PC-3 (cell line): ENCODE data around the gene LAMTOR5. TPM values are rescaled to one million over a fixed set of nuclear protein-coding genes. Genes with fewer than 3 reads are reported as not detected.

Experiments used
- ATAC-seq: fragments of 200-7000 bp; cut with Tn5 transposase; 2 replicates; pipeline ENCODE4 v1.9.1; 2020; ENCODE audit warnings: mild to moderate bottlenecking, moderate library complexity
- BruUV-seq: library from RNA; stranded (reverse); fragments of 400-500 nt; replicated peaks from 2 replicates; lab custom pipeline; 2021; lab: Mats Ljungman, UMichigan
- CTCF ChIA-PET: fragments of 300-600 bp; sonication (Branson Sonifier 250); formaldehyde crosslinking; loops from one replicate; lab custom pipeline; 2022; ENCODE audit warnings: antibody characterized with exemption; lab: Charles Lee
- POLR2A ChIA-PET: fragments of 300-600 bp; sonication (Branson Sonifier 250); formaldehyde crosslinking; loops from one replicate; lab custom pipeline; 2022; ENCODE audit warnings: antibody characterized with exemption; ENCODE audit not compliant: unreplicated experiment; lab: Charles Lee
- DNase-seq: peaks from one replicate; pipeline ENCODE4 v3.0.0-alpha.2; 2015
- H2AFZ ChIP-seq: fragments of 300-600 bp; sonication (generic); 2 replicates; pipeline ENCODE4 v1.6.0; 2016; ENCODE audit warnings: antibody characterized with exemption, low read length
- H3F3A ChIP-seq: fragments of 300-600 bp; sonication (generic); one replicate; pipeline ENCODE4 v1.6.0; 2017; ENCODE audit warnings: antibody characterized with exemption, low read length, control low read depth, mild to moderate bottlenecking; ENCODE audit not compliant: unreplicated experiment
- H3K27ac ChIP-seq: fragments of 300-600 bp; sonication (generic); 2 replicates; pipeline ENCODE4 v1.5.1; 2016; ENCODE audit warnings: mild to moderate bottlenecking, low read length
- H3K27me3 ChIP-seq: fragments of 300-600 bp; sonication (generic); 2 replicates; pipeline ENCODE4 v1.6.1; 2016; ENCODE audit warnings: low read length, mixed read lengths
- H3K36me3 ChIP-seq: fragments of 300-600 bp; sonication (generic); 2 replicates; pipeline ENCODE4 v1.6.1; 2016; ENCODE audit warnings: low read depth, mixed run types, low read length, mixed read lengths
- H3K4me1 ChIP-seq: fragments of 300-600 bp; sonication (generic); 2 replicates; pipeline ENCODE4 v1.5.1; 2016; ENCODE audit warnings: low read length; ENCODE audit not compliant: insufficient read depth
- H3K4me2 ChIP-seq: fragments of 300-600 bp; sonication (generic); 2 replicates; pipeline ENCODE4 v1.6.0; 2016; ENCODE audit warnings: low read length
- H3K4me3 ChIP-seq: fragments of 300-600 bp; sonication (generic); 2 replicates; pipeline ENCODE4 v1.5.1; 2016; ENCODE audit warnings: mild to moderate bottlenecking, low read length, mixed read lengths
- H3K79me2 ChIP-seq: fragments of 300-600 bp; sonication (generic); 2 replicates; pipeline ENCODE4 v1.6.1; 2017; ENCODE audit warnings: low read length, mixed read lengths
- H3K9ac ChIP-seq: fragments of 300-600 bp; sonication (generic); 2 replicates; pipeline ENCODE4 v1.6.0; 2016; ENCODE audit warnings: mild to moderate bottlenecking, low read length
- H3K9me2 ChIP-seq: fragments of 300-600 bp; sonication (generic); replicated peaks from 2 replicates; pipeline ENCODE4 v1.6.1; 2016; ENCODE audit warnings: mixed run types, low read length, mixed read lengths
- H3K9me3 ChIP-seq: fragments of 300-600 bp; sonication (generic); 2 replicates; pipeline ENCODE4 v1.6.1; 2016; ENCODE audit warnings: low read length, mixed read lengths
- H4K20me1 ChIP-seq: fragments of 300-600 bp; sonication (generic); 2 replicates; pipeline ENCODE4 v1.6.1; 2016; ENCODE audit warnings: low read length, mixed read lengths
- EZH2 ChIP-seq: fragments of 300-600 bp; sonication (generic); IDR thresholded peaks from one replicate; pipeline ENCODE4 v1.6.1; 2017; ENCODE audit warnings: antibody characterized with exemption, mild to moderate bottlenecking, low read length; ENCODE audit not compliant: unreplicated experiment
- EZH2phosphoT487 ChIP-seq: fragments of 300-600 bp; sonication (generic); IDR thresholded peaks from 2 replicates; pipeline ENCODE4 v1.6.1; 2018; ENCODE audit warnings: mild to moderate bottlenecking, antibody characterized with exemption, low read length, borderline replicate concordance
- intact Hi-C: fragments of 100-400 bp; cut with micrococcal nuclease; formaldehyde crosslinking; loops from 2 replicates; pipeline ENCODE4 v1.9.0; 2023
- total RNA-seq: library from RNA; depleted of rRNA; stranded (reverse); fragments of >200 nt; gene quantifications from 2 replicates; pipeline ENCODE4 v1.2.3, GENCODE V29; 2014
- TF ChIP-seq, protein P1 (sequence below): fragments of 300-600 bp; sonication (generic); conservative IDR thresholded peaks from 2 replicates; pipeline ENCODE4 v1.5.1; 2017; ENCODE audit warnings: antibody characterized with exemption, low read depth, mild to moderate bottlenecking, low read length

LAMTOR5 gene
- total RNA-seq, 1 experiment from 2014 or later, result 143 TPM

DNA sequence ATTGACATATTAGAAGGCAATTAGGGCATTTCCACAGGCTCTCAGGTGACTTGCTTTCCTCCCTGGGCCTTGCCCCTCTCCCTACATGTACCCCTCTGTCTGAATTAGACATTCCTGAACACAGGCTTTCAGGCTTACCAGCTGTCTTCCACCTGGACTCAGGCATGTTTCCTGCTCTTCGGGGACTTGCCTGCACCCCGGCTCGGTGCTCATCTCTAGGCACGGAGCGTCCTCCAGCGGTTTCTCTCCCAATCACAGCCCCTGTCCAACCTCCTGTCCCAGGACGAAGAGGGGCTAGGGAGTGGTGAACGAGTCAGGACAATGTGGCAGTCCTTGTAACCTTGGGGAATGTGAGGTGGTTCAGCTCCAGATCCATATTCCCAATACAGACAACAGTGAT is 47.7 kb upstream of the LAMTOR5 start:
- intact Hi-C loops, result no loop called here
- ChIA-PET CTCF (no interaction called here), POLR2A (no interaction called here)
- Histone ChIP-seq H2AFZ (no peak overlapping the region), H3K36me3 (no peaks in the 10 kb centered on the region), H3K4me2 (no peak overlapping the region), H3K9me2 (no peaks in the 10 kb centered on the region), H3K79me2 (no peaks in the 10 kb centered on the region), H4K20me1 (no peaks in the 10 kb centered on the region), H3K27me3 (peaks cover 39% of the 10 kb centered on the region), H3K4me1 (no peaks in the 10 kb centered on the region), H3K9ac (no peak overlapping the region), H3K27ac (no peak overlapping the region), H3F3A (no peaks in the 10 kb centered on the region), H3K9me3 (no peaks in the 10 kb centered on the region), H3K4me3 (no peak overlapping the region)
- no TSS peak for BruUV-seq
- TF ChIP-seq EZH2, result no peak
- TF ChIP-seq EZH2phosphoT487, result no peak
- TF ChIP-seq, protein P1, sequence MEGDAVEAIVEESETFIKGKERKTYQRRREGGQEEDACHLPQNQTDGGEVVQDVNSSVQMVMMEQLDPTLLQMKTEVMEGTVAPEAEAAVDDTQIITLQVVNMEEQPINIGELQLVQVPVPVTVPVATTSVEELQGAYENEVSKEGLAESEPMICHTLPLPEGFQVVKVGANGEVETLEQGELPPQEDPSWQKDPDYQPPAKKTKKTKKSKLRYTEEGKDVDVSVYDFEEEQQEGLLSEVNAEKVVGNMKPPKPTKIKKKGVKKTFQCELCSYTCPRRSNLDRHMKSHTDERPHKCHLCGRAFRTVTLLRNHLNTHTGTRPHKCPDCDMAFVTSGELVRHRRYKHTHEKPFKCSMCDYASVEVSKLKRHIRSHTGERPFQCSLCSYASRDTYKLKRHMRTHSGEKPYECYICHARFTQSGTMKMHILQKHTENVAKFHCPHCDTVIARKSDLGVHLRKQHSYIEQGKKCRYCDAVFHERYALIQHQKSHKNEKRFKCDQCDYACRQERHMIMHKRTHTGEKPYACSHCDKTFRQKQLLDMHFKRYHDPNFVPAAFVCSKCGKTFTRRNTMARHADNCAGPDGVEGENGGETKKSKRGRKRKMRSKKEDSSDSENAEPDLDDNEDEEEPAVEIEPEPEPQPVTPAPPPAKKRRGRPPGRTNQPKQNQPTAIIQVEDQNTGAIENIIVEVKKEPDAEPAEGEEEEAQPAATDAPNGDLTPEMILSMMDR, result no peak
- no peak for DNase-seq
- no peak for ATAC-seq

DNA sequence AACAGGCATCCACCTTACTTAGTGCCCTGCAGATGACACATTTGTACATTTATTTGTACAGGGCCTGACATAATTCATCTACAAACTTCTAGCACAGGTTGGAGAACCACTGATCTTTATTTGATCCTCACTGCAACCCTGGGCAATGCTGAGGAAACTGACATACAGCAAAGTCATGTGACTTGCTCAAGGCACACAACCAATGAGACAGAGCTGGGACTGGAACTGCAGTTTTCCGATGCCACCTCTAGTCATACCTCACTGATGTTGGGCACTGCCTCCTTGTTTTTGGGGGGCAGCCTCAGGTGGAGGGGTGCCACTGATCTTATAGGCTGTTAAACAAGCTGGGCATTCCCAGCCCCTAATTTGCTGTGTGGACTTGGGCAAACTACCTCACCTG is 46.8 kb upstream of the LAMTOR5 start:
- Histone ChIP-seq H3K4me2 (no peak overlapping the region), H3K36me3 (no peaks in the 10 kb centered on the region), H3F3A (no peaks in the 10 kb centered on the region), H3K27me3 (peaks cover 47% of the 10 kb centered on the region), H3K79me2 (no peaks in the 10 kb centered on the region), H3K9me3 (no peaks in the 10 kb centered on the region), H3K27ac (no peak overlapping the region), H3K9me2 (no peaks in the 10 kb centered on the region), H3K9ac (no peak overlapping the region), H3K4me1 (no peaks in the 10 kb centered on the region), H3K4me3 (no peak overlapping the region), H4K20me1 (no peaks in the 10 kb centered on the region), H2AFZ (no peak overlapping the region)
- intact Hi-C loops, result no loop called here
- ATAC-seq (no peak), DNase-seq (no peak)
- TF ChIP-seq EZH2 (no peak), EZH2phosphoT487 (no peak)
- TF ChIP-seq, protein P1, result no peak
- CTCF ChIA-PET, result no interaction called here
- POLR2A ChIA-PET, result no interaction called here
- BruUV-seq, result no TSS peak

DNA sequence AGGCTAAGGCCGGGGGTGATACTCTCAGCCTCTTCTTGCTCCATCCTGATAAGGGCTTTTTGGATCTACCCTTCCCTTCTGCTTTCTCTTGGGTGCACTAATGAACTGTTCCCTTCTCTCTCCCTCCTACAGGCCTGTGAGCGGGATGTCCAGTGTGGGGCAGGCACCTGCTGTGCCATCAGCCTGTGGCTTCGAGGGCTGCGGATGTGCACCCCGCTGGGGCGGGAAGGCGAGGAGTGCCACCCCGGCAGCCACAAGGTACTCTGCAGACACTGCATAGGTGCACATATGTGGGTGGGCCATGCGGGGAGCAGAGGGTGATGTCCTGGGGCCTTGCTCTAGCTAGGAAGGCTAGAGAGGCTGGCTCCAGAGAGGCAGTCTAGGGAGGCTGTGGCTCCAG is 46.3 kb upstream of the LAMTOR5 start:
- H3F3A ChIP-seq, result no peaks in the 10 kb centered on the region
- no peak overlapping the region for H3K27ac ChIP-seq
- BruUV-seq, result no TSS peak
- H3K27me3 ChIP-seq, result peaks cover 52% of the 10 kb centered on the region
- no peaks in the 10 kb centered on the region for H3K9me3 ChIP-seq
- no peaks in the 10 kb centered on the region for H3K79me2 ChIP-seq
- no peaks in the 10 kb centered on the region for H3K9me2 ChIP-seq
- ChIA-PET CTCF (no interaction called here), POLR2A (no interaction called here)
- no peak overlapping the region for H3K4me3 ChIP-seq
- H3K4me2 ChIP-seq, result no peak overlapping the region
- intact Hi-C loops, result no loop called here
- DNase-seq (no peak), ATAC-seq (no peak)
- no peaks in the 10 kb centered on the region for H4K20me1 ChIP-seq
- H3K9ac ChIP-seq, result no peak overlapping the region
- TF ChIP-seq EZH2phosphoT487, result no peak
- TF ChIP-seq, protein P1, result no peak
- TF ChIP-seq EZH2, result no peak
- H3K4me1 ChIP-seq, result no peaks in the 10 kb centered on the region
- no peaks in the 10 kb centered on the region for H3K36me3 ChIP-seq
- H2AFZ ChIP-seq, result no peak overlapping the region
